NCI-H2029 (cell line): Measurements from ENCODE around the gene CYP27B1.

Experiments
- DNase-seq: peaks from one replicate; lab custom pipeline; 2025; lab: John Stamatoyannopoulos, UW

Gene CYP27B1, protein sequence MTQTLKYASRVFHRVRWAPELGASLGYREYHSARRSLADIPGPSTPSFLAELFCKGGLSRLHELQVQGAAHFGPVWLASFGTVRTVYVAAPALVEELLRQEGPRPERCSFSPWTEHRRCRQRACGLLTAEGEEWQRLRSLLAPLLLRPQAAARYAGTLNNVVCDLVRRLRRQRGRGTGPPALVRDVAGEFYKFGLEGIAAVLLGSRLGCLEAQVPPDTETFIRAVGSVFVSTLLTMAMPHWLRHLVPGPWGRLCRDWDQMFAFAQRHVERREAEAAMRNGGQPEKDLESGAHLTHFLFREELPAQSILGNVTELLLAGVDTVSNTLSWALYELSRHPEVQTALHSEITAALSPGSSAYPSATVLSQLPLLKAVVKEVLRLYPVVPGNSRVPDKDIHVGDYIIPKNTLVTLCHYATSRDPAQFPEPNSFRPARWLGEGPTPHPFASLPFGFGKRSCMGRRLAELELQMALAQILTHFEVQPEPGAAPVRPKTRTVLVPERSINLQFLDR

DNA sequence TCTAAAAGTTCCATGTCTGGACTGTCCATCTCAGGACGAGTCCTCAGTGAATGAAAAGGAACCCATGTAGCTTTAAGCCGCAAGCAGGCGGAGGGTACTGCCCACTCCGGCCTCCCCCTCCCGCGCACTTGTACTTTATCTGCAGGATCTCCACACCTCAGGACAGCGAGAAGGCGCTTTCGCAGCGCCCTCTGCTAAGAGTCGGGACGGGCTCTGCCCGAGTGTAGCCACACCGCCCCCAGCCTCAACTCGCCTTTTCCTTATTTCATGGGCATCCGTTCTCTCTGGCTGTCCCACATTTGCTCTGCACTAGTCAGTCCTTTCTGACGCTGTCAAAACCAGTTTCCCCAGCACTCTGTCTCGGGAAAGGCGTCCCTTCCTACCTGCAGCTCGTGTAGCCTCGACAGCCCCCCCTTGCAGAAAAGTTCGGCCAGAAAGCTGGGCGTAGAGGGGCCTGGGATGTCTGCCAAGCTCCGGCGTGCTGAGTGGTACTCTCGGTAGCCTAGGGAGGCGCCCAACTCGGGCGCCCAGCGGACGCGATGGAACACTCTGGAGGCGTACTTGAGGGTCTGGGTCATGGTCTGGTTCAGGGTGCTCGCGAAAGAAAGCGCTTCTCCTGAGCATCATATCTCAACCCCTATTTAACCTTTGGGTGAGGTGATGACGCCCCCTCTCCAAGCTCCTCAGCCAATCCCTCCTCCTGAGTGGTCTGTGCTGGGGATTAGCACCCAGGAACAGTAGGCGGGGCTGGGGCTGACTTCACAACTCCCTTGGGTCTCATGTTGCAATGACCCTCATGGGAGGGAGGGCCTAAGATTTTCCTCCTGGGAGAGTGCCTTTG is at the start of gene CYP27B1:
Gene CYP27B1 (minus strand): TSS at position 615 of the 841 bp plus-strand sequence. CDS start 37 bp downstream, at position 578.
- DNase-seq: no peak

DNA sequence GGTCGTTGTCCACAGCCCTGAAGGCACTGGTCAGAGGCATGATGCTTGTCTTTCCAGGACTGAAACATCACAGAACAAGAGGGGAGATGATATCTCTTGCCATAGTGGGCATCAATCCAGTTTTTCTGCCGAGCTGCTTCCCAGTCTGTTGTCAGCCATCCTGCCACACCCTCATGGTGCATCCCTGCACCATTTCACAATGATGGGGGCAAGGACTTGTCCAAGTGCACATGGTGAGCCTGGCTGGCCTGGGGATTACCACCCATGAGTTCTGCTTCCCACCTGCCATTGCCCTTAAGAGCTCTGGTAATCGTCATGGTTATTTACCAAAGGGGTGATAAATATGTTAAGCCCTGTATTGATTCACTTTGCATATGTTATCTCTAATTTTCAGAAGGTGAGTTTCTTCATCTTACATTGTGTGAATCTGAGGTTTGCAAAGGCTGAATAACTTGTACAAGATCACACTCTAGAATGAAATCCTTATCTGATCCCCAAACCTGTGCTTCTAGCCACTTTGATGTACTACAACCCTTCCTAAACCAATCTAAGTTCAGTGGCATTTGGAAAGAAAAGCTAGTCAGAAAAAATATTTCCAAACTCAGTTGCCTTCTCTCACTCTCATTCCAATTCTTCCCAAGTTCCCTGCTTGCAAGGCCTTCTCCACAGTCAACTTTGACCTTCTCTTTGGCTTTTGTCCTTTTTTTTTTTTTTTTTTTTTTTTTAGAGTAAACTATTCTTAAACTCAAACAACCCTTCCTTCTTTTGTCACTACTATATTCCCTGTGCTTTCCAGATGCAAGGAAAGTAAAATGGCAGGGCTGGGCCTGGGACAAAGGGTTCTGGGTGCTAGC is 49.4 kb upstream of the CYP27B1 start:
- DNase-seq: peak; percentile 64

DNA sequence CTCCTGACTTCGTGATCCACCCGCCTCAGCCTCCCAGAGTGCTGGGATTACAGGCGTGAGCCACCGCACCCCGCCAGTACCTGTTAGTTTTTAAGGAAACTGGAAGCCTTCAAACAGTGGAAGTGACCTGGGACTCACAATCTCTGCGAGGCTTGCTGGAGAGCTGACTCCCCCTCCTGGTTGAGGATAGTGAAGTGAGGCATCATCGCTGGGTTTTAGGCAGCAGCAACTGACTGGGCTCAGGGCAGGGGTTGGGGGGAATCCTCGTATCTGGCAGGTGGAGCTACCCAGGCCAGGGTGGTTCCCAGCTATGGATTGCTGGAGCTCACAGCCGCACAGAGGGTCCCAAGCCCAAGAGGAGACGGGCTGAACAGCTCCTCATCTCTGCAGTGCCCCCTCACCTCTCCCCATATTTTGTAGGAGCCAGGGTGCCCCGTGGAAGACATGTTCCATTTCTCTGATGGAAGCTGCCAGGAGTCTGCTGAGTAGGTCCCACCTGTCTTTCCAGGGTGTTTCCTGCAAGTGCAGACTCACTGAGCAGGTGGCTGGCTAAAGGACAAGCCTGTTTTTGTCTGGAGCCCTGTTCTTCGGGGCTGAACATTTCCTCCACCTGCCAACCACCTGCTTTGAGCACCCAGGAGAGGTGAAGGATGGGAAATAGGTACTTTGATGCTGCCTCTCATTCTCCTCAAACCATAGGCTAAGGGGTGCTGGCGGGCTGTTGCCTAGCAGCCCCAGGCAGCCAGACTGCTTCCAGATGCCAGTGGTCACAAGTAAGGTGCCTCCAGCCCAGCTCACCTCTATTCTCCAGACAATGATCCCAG is 48.5 kb upstream of the CYP27B1 start:
- DNase-seq: peak; percentile 90

DNA sequence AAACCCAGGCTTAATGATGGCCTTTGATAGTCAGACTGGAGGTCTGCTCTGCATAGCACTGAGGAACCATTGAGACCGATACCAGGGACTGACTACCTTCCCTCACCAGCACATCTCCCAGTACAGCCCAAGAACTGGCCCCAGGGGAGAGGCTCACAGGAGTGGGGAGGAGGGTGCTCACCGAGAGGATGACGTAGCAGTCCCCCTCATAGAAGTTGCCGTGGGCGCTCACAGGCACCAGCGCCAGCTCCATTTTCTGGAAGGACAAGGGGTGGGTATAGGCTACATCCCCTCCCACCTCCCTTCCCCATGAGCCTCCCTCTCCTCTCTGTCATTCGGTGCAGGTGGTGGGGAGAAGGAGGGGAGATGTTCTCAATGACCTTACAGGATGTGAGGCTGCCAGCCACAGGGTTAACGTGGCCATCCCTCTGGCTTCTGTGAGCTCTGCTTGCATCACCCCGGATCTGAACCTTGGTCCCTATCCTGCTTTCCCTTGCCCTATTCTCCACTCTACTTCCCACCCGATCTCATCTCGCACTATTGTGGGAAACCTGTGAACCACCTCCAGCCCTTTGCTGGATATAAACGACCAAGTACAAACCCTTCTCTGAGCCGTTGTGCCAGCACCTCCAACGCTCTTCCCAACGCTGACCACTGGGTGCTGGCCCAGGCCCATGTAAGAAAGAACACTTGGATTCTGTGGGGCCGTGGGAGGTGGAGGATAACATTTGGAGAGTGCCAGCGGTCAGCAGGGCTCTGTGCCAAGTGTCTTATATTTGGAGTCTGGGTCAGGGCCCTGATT is 47.3 kb upstream of the CYP27B1 start:
- DNase-seq: no peak

DNA sequence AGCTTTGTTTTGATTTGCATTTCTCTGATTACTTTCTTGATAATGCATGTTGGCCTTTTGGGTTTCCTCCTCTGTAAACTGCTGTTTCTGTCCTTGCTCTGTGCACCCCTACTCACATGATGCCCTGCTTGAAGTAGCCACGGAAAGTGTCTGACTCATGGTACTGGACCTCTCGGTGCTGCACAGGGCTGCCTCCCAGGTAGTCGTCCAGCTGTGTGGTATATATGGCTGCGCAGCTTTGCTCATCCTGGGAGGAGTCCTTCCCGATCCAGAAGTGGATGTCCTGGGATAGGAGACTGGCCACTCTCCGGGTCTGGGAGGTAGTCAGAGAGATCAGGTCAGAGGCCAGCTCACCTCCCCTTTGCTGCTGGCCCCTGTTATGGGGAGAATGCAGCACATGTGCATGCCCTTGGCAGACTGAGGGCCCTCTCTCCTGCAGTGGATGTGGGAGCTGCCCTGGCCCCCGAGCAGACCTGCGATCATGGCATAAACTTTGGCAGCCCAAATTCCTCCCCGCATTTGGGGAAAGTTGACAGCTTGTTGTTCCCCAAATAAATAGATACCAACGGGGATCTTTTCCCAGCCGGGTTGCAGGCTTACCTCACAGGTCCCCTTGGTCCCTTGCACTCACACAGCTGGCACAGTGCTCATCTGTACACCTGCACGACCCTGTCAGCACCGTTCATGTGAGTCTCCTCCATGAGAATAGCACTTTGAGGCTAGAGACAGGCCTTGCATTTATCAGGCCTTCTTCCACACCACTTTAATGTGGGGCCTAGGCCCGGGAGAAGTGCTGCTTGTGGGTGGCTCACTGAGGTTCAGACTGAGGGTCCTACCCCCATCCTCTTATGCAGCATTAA is 46.5 kb upstream of the CYP27B1 start:
- no peak for DNase-seq

DNA sequence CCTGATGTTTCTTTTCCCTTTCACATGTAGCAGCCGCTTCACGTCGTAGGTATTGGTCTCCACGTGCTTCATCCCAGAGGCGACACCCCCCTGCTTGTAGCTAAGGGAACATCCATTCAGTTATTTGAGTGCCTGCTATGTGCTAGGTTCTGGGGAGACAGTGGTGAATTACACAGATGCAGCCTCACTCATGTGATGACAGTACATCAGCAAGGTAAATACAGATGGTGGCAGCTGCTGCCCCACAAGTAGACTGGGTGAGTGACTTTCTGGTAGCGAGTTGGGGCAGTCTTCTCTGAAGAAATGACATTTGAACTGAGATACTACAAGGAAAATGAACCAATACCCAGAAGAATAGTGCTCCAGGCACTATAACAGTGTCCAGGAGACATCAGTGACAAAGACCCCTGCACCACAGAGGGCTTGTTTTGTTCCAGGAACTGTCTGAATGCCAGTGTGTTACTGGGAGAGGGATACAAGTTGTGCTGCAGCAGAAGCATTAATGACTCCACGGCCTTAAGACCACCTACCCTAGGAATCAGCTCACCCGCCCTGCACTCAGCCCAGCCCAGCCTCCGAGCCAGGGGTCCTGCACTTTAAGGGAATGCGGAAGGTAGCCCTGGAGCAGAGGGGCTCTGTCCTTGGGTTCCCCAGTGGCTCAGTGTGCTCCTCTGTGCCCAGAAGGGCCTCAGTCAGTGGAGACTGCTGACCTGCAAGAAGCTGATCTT is 44.3 kb upstream of the CYP27B1 start:
- no peak for DNase-seq

DNA sequence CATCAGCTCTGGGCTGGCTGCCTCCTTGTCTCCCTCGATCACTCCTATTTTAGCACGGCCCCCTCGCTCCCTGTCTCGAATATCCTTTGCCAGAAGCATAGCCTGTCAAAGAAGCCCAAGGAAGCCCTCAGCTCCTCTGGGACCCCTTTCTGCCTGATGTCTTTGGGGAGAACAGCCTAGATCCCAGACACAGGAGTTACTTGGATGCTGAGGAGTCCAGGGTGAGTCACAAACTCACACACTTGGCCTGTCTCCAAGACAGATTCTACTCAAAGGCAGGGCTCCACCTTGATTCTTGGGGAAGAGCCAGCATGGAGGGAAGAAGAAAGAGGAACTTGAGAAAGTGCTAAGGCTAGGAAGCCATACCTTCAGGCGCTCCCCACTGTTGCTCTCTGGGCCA is 43.6 kb upstream of the CYP27B1 start:
- no peak for DNase-seq

DNA sequence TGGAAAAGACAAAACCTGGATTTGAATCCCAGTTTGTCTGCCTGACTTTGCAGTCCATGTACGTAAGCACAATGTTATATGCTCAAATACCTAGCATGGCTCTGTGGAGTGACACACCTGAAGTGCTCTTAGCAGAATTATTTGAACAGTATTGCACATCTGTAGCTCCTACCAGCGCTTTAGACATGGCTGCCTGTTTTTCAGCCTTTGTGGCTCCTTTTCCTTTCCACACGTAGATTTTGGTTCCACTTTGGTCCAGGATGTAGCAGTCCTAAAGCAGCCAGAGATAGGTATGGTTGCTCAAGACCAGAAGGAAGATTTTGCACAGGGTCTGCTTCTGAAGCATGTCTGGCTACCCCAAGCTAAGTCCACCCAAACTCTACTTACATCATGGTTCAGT is 42.5 kb upstream of the CYP27B1 start:
- DNase-seq: no peak

DNA sequence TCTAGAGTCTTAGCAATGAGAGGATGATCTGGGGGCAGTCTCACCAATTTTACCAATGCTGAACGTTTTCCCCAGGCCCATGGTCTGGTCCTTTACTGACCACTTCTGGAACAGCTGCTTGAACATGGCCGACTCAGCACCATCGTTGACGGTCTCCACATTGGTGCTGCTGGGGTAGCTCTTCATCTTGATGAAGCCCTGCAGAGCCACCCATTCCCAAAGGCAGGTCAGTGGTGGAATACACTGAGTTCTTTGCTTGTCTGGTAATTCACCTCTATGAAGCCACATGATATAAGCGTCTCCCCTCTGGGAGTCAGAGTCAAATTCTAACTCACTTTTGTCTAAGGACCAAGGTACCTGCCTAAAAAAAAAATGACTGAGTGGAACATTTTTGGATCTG is 41.5 kb upstream of the CYP27B1 start:
- DNase-seq: no peak

DNA sequence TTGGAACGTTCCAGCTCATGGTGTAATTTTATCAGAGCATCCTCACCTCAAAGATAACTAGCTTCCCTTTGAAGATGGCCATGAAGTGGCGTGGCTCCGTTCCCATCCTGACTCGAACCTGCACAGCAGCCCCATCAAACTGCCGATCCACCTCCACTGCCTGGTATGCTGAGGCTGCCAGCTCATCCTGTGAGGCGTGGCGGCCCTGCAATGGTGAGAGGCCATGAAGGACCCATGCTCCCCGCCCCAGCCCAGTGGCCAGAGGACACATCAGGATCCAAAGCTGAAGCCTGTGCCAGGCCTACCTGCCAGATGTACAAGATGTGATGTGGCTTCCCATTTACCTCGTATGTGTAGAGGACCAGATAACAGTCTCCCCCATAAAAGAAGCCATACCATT is 40.4 kb upstream of the CYP27B1 start:
- no peak for DNase-seq

DNA sequence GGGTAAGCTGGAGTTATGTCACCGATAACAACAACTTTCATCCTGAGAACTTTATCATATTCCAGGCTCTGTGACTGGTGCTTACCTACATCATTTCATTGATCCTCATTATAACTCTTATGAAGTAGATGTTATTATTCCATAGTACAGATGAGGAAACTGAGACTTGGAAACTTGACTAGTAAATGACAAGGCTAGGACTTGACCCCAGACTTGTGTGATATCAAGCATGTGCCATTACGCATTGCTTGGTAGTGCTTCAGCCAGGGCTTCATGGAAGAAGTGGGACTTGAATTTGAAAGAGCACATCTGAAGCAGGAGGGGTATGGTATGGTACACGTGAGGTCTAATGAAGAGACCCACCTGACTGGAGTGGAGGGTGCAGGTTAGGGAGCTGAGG is 39.8 kb upstream of the CYP27B1 start:
- DNase-seq: no peak

DNA sequence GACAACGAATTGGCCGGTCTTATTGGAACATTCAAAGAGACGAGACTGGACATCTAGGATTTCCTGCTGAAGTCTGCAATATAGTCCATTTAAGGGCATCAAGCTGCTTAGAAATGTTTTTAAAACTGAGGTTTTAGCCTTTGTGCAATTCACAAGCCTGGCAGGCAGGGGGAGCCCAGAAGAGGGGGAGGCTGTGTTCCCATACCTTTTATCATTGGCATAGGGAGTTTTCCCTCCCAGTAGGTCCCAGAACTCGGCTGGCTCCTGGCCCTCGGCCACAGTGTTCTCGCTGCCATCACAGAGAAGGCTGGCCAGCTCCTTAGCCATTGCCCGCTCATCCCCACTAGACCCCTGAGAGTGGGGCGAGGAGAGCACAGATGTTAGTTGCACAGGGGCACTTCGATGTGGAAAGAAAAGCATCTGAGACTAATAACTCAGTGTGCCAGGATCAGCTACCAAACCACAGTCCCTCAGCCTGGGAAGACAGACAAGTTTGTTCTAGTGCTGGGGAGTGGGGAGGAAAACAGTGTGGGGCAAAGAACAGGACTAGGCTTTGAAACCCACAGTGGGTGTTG is 36.5 kb upstream of the CYP27B1 start:
- DNase-seq: peak; percentile 27

DNA sequence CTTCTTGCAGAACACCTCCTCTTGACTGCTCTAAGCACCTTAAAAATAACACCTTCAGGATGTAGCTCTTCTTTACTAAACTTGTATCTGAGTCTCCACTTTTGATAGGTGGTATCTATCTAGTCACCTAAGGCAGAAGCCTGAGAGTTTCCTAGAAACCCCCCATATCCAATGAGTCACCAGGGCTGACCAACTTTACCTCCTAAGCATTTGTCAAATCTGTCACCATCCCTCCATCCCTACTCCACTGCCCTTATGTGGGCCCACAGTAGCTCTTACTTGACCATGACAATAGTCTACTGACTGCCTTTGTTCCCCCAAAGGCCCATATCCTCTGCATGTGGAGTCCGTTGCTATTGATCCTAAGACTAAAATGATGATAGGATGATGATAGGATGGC is 35.7 kb upstream of the CYP27B1 start:
- no peak for DNase-seq

DNA sequence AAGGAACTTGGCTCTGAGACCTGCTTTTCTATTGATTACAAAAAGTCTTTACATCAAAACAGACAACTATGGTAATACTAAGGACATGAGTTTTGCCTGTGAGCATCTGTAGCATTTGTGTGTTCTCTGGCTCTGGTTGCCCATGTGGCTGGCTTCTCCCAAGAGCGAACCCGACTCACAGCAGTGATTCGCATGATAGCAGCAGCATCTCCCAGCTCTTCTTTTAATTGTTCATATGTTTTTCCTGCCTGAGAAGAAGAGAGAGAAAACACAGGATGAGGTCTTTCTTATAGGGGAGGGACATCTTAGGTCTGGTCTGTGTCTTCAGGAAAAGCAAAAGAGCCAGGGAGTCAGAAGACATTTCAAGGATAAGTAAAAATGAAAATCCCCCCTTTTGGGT is 34.1 kb upstream of the CYP27B1 start:
- DNase-seq: no peak

DNA sequence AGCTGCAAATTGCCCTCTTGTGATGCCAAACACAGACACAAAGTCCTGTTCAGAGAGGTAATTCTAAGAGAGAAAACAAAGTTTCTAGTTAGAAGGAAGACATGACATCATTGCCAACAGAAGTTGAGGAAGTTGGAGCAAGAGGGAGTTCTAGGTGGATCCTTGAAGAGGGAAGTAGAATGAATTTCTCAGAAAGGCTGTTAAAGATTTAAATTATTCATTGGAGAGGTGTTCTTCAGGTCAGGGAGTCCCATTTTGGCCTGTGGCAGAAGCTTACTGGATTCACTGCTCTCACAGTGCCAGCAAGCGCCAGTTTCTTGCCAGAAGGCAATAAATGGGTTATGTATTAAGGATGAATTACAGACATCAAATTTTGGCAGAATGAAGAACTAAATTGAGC is 31.1 kb upstream of the CYP27B1 start:
- no peak for DNase-seq

DNA sequence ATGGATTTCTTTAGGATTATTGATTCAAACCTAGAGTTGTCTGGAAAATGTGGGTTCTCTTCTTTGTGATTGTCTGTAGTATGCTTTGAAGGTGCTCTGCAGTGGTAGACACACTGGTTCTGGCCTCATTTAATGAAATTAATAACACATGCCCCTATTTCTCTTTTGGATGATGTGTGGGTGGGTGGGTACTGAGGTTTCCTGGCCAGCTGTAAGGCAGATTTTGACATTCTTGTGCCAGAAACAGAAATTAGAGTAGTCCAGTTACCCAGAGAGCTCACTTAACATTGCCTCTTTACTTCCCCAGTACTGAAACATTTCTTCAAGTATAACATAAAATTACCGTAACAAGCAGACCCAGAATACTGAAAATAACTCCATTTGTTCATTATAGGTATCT is 30.1 kb upstream of the CYP27B1 start:
- DNase-seq: no peak

DNA sequence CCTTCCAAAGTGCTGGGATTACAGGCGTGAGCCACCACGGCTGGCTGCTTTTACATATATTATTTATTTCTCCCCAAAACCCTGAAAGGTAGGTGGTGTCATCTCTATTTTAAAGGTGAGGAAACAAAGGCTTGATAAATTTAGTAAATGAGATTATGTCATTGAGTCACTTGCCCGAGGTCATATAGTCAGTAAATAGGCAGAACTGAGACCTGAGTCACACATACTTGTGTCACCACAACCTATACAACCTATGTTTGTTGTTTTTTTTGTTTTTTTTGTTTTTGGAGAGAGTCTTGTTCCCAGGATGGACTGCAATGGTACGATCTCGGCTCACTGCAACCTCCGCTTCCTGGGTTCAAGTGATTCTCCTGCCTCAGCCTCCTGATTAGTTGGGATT is 28.5 kb upstream of the CYP27B1 start:
- no peak for DNase-seq

DNA sequence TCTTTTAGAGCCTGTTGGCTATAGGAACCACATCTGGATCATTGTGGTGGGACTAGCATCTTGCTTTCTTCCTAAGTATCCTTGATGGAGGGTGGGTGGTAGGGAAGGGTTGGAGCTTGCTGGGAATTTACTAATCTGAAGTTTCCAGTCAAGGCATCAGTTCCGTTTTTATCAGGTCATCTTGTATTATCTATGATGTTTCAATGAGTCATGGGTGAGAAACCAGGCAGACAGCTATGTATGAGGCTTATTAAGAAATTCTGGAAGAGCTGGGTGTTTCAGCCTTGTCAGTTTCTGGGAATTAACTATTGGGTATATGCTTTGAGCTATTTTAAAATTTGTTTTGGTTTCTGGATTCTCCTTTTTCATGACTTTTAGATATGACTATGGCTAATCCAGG is 27.0 kb upstream of the CYP27B1 start:
- no peak for DNase-seq
